Tibial nerve (tissue), 4 donors: Measurements from ENCODE around the gene EXOSC2. TPM values are rescaled to one million over a fixed set of nuclear protein-coding genes. Genes with fewer than 3 reads are reported as not detected.

Source experiments
- DNase-seq, 2 donors: peaks; one replicate each; pipeline ENCODE4 v3.0.0-alpha.2; 2019; ENCODE audit warnings: low spot score in 2 of 2
- H3K27ac ChIP-seq, 4 donors: fragments of 200-600 bp; sonication (generic) in 3 of 4; one replicate each; pipeline ENCODE4 v1.5.1; 2017 to 2019; ENCODE audit warnings: mild to moderate bottlenecking in 1 of 4
- H3K27me3 ChIP-seq, 2 donors: fragments of 200-600 bp; sonication (generic) in 1 of 2; one replicate each; pipeline versions ENCODE4 v1.5.1 to v1.6.0; 2017 to 2019
- H3K36me3 ChIP-seq, 3 donors: fragments of 200-600 bp; sonication (generic); one replicate each; pipeline ENCODE4 v1.5.1; 2018 to 2019
- H3K4me1 ChIP-seq, 4 donors: fragments of 200-600 bp; sonication (generic) in 3 of 4; one replicate each; pipeline ENCODE4 v1.5.1; 2017 to 2019
- H3K4me3 ChIP-seq, 4 donors: fragments of 200-600 bp; sonication (generic) in 3 of 4; one replicate each; pipeline ENCODE4 v1.5.1; 2017 to 2019; ENCODE audit warnings: mild to moderate bottlenecking in 1 of 4, moderate library complexity in 1 of 4
- H3K9me3 ChIP-seq, 4 donors: fragments of 200-600 bp; sonication (generic) in 3 of 4; one replicate each; pipeline ENCODE4 v1.5.1; 2017 to 2019
- EP300 ChIP-seq, 2 donors: sonication (generic); formaldehyde crosslinking; IDR thresholded peaks; one replicate each; pipeline ENCODE4 v1.6.1; 2017; ENCODE audit warnings: antibody characterized with exemption in 2 of 2, mild to moderate bottlenecking in 1 of 2
- POLR2A ChIP-seq, 2 donors: fragments of 450-650 bp; IDR thresholded peaks; one replicate each; pipeline ENCODE4 v1.6.1; 2017; ENCODE audit warnings: antibody characterized with exemption in 2 of 2, mild to moderate bottlenecking in 2 of 2, moderate library complexity in 2 of 2
- WGBS, 2 donors: methylation state at CpG; one replicate each; pipeline ENCODE4 v1.1.5; 2018; 5-methylcytosine and 5-hydroxymethylcytosine counted together
- total RNA-seq, 4 donors: library from RNA; depleted of rRNA; stranded (reverse); fragments of >200 nt; gene quantifications; one replicate each; pipeline ENCODE4 v1.1.0, GENCODE V29; 2016
- TF ChIP-seq, protein P1 (sequence below), 5 experiments: fragments of 200-600 bp in 3 of 5; fragments of 450-650 bp in 2 of 5; sonication (generic) in 3 of 5; IDR thresholded peaks; one replicate each; pipeline ENCODE4 v1.5.1; 2016 to 2019; ENCODE audit warnings: antibody characterized with exemption in 5 of 5, mild to moderate bottlenecking in 3 of 5, moderate library complexity in 2 of 5

EXOSC2 gene
- total RNA-seq, 4 donors from 2014 or later: 17.3 to 26.7 (median 24.9) TPM

DNA sequence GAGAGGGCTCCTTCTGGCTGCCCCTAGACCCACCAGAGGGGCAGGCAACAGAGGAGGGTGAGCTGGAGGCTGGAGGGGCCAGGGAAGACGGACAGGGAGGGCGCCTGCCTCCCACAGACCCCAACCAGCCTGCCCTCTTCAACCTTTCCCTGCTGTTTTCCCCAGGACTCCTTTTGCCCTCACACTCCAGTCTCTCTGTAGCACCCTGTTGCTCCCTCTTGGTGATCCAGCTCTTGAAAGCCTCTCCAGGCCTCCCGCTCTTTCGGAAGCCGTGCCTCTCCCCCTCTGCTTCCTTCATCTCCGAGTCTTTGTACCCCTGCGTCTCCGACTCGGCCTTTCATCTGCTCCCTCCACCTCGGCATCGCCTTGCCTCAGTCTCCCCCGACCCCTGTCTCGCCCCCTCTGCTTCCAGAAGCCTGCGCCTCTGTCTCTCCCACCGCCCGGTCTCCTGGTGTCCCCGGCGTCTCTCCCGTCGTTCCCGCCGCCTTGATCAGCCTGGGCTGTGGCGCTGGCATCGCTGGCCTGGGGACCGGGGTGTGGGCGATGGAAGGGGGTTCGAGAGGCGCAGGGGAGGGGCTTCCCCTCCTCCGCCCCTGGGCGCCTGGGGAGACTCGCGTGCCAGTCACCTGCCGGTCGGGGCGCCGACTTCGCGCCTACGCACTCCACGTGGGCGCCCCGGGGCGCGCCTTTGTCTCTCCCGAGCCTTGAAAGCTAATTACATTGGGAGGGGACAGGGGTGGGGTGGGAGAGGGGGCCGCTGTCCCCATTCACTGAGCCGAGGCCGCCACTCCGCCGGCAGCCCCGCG lies 34.5 kb upstream of the EXOSC2 start:
- peaks cover 4 to 97% of the 10 kb centered on the region in 2 donors for H3K27me3 ChIP-seq
- no peak for DNase-seq
- H3K4me3 ChIP-seq: no peak overlapping the region
- WGBS, 2 donors: 14 to 16% methylated on average over 30 to 48 of the region's 52 CpGs
- TF ChIP-seq EP300 (IDR thresholded peaks at IDR 0.05): no peak
- TF ChIP-seq POLR2A (IDR thresholded peaks at IDR 0.05): no peak
- TF ChIP-seq, protein P1, sequence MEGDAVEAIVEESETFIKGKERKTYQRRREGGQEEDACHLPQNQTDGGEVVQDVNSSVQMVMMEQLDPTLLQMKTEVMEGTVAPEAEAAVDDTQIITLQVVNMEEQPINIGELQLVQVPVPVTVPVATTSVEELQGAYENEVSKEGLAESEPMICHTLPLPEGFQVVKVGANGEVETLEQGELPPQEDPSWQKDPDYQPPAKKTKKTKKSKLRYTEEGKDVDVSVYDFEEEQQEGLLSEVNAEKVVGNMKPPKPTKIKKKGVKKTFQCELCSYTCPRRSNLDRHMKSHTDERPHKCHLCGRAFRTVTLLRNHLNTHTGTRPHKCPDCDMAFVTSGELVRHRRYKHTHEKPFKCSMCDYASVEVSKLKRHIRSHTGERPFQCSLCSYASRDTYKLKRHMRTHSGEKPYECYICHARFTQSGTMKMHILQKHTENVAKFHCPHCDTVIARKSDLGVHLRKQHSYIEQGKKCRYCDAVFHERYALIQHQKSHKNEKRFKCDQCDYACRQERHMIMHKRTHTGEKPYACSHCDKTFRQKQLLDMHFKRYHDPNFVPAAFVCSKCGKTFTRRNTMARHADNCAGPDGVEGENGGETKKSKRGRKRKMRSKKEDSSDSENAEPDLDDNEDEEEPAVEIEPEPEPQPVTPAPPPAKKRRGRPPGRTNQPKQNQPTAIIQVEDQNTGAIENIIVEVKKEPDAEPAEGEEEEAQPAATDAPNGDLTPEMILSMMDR (IDR thresholded peaks at IDR 0.05): no peak
- peaks cover 0 to 52% (median 30%) of the 10 kb centered on the region in 4 donors for H3K4me1 ChIP-seq
- H3K36me3 ChIP-seq: peaks cover 0 to 7% (median 0%) of the 10 kb centered on the region in 3 donors
- peaks cover 0 to 13% (median 0%) of the 10 kb centered on the region in 4 donors for H3K9me3 ChIP-seq
- H3K27ac ChIP-seq: no peak overlapping the region

DNA sequence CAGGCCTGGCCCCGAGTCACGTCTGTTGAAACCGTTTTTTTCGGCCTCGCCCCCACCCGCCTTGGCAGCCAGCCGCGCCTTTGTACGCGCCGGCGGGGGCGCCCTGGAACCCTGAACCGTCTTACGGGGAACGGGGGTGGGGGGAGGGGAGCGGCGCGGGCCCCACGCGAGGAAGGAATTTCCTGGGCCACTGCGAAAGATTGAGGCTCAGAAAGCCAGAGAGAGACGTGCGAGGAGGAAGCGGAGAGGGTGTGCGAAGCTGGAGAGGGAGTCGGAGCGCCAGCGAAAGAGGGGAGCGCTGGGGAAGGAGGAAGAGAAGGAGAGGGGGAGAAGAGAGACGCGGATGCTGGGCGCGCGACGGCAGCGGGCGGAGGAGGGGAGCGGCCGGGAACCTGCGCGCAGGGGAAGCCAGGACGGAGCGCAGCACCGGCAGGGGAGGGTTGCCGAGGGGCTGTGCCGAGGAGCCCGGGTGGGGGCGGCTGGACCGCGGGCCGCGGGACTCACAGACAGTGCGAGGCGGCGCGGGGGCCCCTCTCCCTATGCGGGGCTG lies 33.8 kb upstream of the EXOSC2 start:
- Histone ChIP-seq H3K4me1 (peaks cover 0 to 59% (median 36%) of the 10 kb centered on the region in 4 donors), H3K9me3 (peaks cover 0 to 13% (median 0%) of the 10 kb centered on the region in 4 donors), H3K27ac (no peak overlapping the region), H3K36me3 (peaks cover 0 to 7% (median 0%) of the 10 kb centered on the region in 3 donors), H3K27me3 (peaks cover 4 to 99% of the 10 kb centered on the region in 2 donors), H3K4me3 (peak overlapping the region in 1 of 4 donors; percentile 50)
- no peak for DNase-seq
- TF ChIP-seq EP300 (IDR thresholded peaks at IDR 0.05): no peak
- TF ChIP-seq, protein P1 (IDR thresholded peaks at IDR 0.05): no peak
- no peak for TF ChIP-seq POLR2A (IDR thresholded peaks at IDR 0.05)
- 1 to 3% methylated on average over 51 to 53 of the region's 58 CpGs for WGBS, 2 donors

DNA sequence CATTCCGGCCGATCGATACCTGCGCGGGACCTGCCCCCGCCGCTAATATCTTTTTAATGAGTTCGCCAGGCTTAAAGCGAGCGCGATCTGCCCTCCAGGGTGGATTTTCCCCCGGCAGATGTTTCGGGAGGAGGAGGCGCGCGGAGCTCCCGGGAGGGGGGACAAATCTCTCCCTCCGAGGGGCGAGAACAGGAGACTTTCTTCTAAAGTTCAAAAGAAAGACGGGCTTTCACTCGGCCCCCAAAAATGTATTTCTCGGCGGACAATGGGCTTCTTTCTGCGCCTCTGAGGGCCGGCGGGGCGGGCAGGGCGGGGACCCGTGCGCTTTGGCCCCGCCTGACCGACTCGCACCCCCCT lies 33.3 kb upstream of the EXOSC2 start:
- peaks cover 0 to 7% (median 0%) of the 10 kb centered on the region in 3 donors for H3K36me3 ChIP-seq
- 0 to 1% methylated on average over 25 to 31 of the region's 33 CpGs for WGBS, 2 donors

DNA sequence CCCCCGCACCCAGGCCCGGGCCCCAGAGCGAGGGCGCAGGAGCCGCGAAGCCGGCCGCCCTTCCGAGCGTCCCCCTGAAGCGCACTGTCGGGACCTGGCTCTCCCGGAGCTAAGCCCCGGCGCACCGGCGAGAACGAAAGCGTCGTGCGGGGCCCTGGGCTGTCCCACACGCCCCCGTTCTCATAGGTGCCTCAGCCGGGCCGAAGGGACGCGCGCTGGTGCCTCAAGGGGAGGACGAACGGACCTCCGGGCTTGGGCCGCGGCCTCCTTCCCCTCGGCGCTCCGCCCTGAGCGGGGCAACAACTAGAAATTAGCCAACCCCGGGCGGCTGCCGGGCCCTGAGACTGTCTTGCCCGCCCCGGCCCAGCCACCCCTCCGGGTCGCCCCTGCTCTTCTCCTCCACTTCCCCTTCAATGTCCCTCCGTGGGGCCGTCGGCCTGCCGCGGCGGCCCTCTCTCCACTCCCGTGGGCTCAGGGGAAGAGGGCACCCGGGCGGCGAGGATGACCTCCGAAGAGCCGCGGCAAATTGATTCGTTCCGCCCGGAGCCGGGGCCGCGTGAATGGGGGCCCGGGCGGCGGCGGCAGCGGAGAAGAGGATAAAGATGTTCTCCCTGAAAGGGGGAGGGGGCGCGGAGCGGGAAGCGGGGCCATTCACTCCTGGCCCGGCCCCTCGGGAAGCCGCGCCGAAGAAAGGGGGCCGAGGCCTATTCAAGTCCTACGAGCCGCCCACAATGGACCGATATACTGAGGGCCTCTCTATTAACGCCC lies 32.7 kb upstream of the EXOSC2 start:
- Histone ChIP-seq H3K36me3 (peaks cover 0 to 7% (median 0%) of the 10 kb centered on the region in 3 donors), H3K4me1 (peaks cover 0 to 70% (median 44%) of the 10 kb centered on the region in 4 donors), H3K27ac (no peak overlapping the region), H3K27me3 (peaks cover 4 to 100% of the 10 kb centered on the region in 2 donors), H3K9me3 (peaks cover 0 to 13% (median 0%) of the 10 kb centered on the region in 4 donors), H3K4me3 (peak overlapping the region; percentile 4 to 50 (median 26))
- 0 to 1% methylated on average over 44 to 76 of the region's 82 CpGs for WGBS, 2 donors
- no peak for DNase-seq
- TF ChIP-seq, protein P1 (IDR thresholded peaks at IDR 0.05): no peak
- TF ChIP-seq EP300 (IDR thresholded peaks at IDR 0.05) (no peak), POLR2A (IDR thresholded peaks at IDR 0.05) (no peak)

More for the DNA sequence above, 33.3 kb upstream of the EXOSC2 start:
- Histone ChIP-seq H3K4me1 (peaks cover 0 to 65% (median 40%) of the 10 kb centered on the region in 4 donors), H3K27ac (no peak overlapping the region), H3K9me3 (peaks cover 0 to 13% (median 0%) of the 10 kb centered on the region in 4 donors), H3K27me3 (peaks cover 4 to 99% of the 10 kb centered on the region in 2 donors), H3K4me3 (peak overlapping the region; percentile 4 to 50 (median 26))
- DNase-seq: no peak
- no peak for TF ChIP-seq POLR2A (IDR thresholded peaks at IDR 0.05)
- TF ChIP-seq EP300 (IDR thresholded peaks at IDR 0.05): no peak
- TF ChIP-seq, protein P1 (IDR thresholded peaks at IDR 0.05): no peak
